Esophagus (tissue), 2 donors: ENCODE data around the gene ZBBX. TPM values are rescaled to one million over a fixed set of nuclear protein-coding genes. Genes with fewer than 3 reads are reported as not detected.

ENCODE experiments used
- H3K27ac ChIP-seq, 2 donors: one replicate each; pipeline ENCODE4 v1.5.1; 2013; ENCODE audit warnings: low read depth in 2 of 2, mild to moderate bottlenecking in 2 of 2, inconsistent platforms in 1 of 2, low read length in 1 of 2, moderate library complexity in 1 of 2
- H3K27me3 ChIP-seq, 2 donors: one replicate each; pipeline ENCODE4 v1.6.1; 2013; ENCODE audit warnings: low read length in 2 of 2, control low read depth in 1 of 2, mild to moderate bottlenecking in 1 of 2; ENCODE audit not compliant: insufficient read depth in 2 of 2, control insufficient read depth in 1 of 2
- H3K36me3 ChIP-seq, 2 donors: one replicate each; pipeline ENCODE4 v1.6.1; 2013; ENCODE audit warnings: low read length in 1 of 2; ENCODE audit not compliant: control insufficient read depth in 2 of 2, insufficient read depth in 2 of 2
- H3K4me1 ChIP-seq, 2 donors: one replicate each; pipeline ENCODE4 v1.6.1; 2013; ENCODE audit warnings: low read length in 1 of 2; ENCODE audit not compliant: control insufficient read depth in 2 of 2, insufficient read depth in 2 of 2
- H3K4me3 ChIP-seq, 2 donors: one replicate each; pipeline ENCODE4 v1.5.1; 2013; ENCODE audit warnings: low read length in 2 of 2, mild to moderate bottlenecking in 2 of 2, low read depth in 1 of 2, moderate library complexity in 1 of 2
- H3K9me3 ChIP-seq, 2 donors: one replicate each; pipeline ENCODE4 v1.6.1; 2013; ENCODE audit warnings: mild to moderate bottlenecking in 2 of 2, low read depth in 1 of 2, low read length in 1 of 2, moderate library complexity in 1 of 2; ENCODE audit not compliant: control insufficient read depth in 2 of 2, insufficient read depth in 1 of 2
- WGBS, 2 donors: extraction: QIAGEN DNeasy Blood & Tissue Kit; methylation state at CpG; one replicate each; pipeline ENCODE4 v1.1.7; 2013; 5-methylcytosine and 5-hydroxymethylcytosine counted together
- polyA plus RNA-seq, 2 donors: library from polyadenylated mRNA; stranded (reverse); fragments of 200-250 nt; gene quantifications; one replicate each; pipeline ENCODE4 v1.2.3, GENCODE V29; 2013
- donor health status: healthy with polysubstance abuse.
- donor health status: Bipolar disorder and iron deficiency.

ZBBX gene
- polyA plus RNA-seq, 2 donors: not detected

DNA sequence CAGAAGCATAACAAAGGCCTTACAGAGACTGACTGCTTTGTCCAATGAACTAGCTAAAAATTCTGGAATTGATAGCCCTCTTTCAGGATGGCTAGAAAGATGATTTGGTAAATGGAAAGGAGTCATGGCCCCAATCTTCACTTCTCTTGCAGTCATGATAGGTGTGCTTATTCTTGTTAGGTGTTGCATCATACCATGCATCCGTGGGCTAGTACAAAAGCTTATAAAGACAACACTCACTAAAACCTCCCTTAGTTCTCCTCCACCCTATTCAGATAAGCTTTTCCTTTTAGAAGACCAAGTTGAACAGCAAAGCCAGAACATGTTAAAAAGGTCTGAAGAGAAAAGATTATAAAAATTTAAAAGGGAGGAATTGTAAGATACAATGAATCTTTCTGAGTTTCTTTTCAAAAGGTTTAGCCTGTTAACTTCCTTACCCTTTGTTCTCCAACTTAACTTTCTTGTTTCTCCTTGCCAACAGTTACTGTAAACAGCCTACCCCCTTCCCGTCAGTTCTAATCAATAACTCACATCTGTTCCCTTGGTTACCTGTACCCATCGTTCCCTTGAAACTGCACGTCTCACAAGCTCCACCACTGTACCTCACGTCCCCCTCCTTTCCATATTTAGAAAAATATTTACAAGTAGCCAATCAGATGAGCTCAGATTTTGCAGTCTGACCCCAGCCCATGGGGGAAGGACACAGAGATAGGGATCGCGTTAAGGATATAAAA lies 105.8 kb downstream of the ZBBX start:
- 75 to 76% methylated on average over 7 of the region's 7 CpGs for WGBS, 2 donors
- Histone ChIP-seq H3K9me3 (no peaks in the 10 kb centered on the region), H3K36me3 (no peaks in the 10 kb centered on the region), H3K27ac (no peak overlapping the region), H3K27me3 (no peaks in the 10 kb centered on the region), H3K4me3 (no peak overlapping the region), H3K4me1 (no peaks in the 10 kb centered on the region)

DNA sequence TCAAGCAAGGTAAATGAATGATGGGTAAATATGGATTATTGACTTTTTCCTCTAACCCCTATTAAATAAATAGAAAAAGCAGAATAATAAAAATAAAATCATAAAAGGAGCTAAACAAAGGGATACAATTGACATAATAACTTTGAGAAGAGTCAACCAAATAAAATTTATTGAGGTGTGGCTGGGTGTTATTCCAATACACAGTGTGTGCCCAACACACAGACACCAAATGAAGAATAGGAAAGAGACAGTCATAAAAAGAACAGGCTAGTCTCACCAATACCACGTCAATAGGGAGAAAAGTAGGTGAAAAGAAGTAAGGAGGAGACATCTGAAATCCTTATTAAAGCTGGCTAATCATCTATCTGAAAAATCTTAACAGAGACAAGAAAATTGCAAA lies 127.1 kb downstream of the ZBBX start:
- H3K36me3 ChIP-seq: no peaks in the 10 kb centered on the region
- 40 to 58% methylated on average over 1 of the region's 1 CpG for WGBS, 2 donors
- no peak overlapping the region for H3K27ac ChIP-seq
- H3K27me3 ChIP-seq: no peaks in the 10 kb centered on the region
- H3K4me1 ChIP-seq: no peaks in the 10 kb centered on the region
- no peak overlapping the region for H3K4me3 ChIP-seq
- H3K9me3 ChIP-seq: no peaks in the 10 kb centered on the region

DNA sequence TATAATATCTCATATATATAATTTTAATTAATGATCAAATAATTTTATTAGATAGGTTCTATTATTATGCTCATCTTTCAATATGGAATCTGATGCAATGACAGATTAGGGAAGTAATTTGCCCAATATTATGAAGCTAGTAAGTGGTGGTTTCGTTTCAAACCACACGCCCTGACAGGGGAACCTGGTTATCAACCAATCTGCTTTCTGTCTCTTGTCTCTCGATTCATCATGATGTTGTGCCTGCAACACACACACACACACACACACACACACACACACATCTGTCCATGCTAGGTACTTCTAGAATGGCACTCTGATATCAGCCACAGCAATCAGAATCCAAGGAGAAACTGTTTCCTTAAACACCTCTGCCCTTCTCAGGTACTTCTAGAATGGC lies 128.4 kb downstream of the ZBBX start:
- H3K27ac ChIP-seq: no peak overlapping the region
- no peaks in the 10 kb centered on the region for H3K4me1 ChIP-seq
- no peak overlapping the region for H3K4me3 ChIP-seq
- H3K36me3 ChIP-seq: no peaks in the 10 kb centered on the region
- WGBS, 2 donors: 79 to 86% methylated on average over 3 of the region's 3 CpGs
- no peaks in the 10 kb centered on the region for H3K9me3 ChIP-seq
- H3K27me3 ChIP-seq: no peaks in the 10 kb centered on the region

DNA sequence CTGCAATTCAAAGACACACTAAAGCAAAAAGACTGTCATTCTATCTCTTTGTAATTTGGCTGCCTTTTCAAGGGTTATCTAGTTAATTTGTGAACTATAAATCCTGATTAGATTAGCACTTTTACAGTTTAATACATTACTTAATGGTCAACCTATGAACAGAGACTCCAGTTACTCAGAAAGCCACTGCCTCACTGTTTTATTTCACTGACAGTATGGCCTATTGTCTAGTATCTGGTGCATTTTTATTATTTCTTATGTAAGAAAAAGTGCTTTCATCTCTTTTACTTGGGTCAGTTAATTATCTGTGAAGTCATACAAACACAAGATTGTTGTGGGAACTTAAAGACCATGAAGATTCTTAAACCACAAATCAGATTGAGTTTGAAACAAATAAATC lies 133.8 kb downstream of the ZBBX start:
- no peaks in the 10 kb centered on the region for H3K27me3 ChIP-seq
- H3K36me3 ChIP-seq: no peaks in the 10 kb centered on the region
- no peak overlapping the region for H3K27ac ChIP-seq
- no peaks in the 10 kb centered on the region for H3K9me3 ChIP-seq
- H3K4me1 ChIP-seq: no peaks in the 10 kb centered on the region
- H3K4me3 ChIP-seq: no peak overlapping the region

DNA sequence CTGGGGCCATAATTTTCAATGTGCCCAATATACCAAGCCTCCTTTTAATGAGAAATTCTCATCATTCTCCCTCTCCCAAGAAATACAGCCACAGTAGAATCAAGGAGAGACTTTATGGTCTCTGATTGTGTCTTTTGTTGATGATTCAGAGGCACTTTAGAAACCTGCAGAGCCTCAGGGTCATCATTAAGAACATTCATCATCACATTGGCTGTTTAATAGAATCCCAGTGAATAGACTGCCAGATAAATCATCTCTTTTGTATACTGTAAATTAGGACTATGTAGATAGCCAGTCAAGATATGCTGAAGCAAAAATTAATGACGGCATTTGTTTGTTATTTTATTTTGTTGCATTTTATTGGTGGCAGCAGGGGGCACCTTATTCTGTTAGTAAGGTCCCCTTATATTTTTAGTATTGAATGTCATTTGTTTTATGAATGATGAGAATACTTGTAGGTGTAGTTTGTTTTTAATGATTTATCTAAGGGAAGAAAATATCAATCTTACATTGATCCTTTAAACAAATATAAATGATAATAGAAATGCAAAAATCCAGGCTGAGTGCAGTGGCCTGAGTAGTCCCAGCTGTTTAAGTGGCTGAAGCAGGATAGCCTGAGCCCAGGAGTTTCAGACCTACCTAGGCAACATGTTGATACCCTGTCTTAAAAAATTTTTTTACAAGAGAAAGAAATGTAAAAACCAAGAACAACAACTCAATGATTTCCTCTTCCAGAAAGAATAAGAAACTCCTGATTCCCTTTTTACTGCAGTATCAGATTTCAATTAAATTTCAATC lies 138.8 kb downstream of the ZBBX start:
- 67 to 77% methylated on average over 1 of the region's 1 CpG for WGBS, 2 donors
- H3K4me1 ChIP-seq: no peaks in the 10 kb centered on the region
- H3K4me3 ChIP-seq: no peak overlapping the region
- no peaks in the 10 kb centered on the region for H3K27me3 ChIP-seq
- H3K36me3 ChIP-seq: no peaks in the 10 kb centered on the region
- no peaks in the 10 kb centered on the region for H3K9me3 ChIP-seq
- H3K27ac ChIP-seq: no peak overlapping the region

DNA sequence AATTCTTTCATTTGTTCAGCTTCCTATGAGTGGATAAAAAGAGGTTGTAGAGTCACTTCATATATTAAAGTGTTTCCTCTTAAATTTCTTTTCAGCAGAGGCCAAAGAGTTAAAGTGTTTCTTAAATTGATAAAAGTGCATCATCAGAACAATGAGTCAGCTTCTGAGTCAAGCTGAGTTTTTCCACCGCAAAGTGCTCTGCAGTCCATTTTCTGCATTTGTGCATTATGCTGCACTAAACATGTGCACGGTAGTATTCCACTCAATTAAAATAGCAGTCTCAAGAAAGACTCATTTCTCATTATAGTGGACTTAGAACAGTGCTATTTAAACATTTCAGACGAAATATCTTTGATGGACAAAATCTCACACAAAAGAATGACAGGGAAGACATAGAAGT lies 152.0 kb downstream of the ZBBX start:
- no peaks in the 10 kb centered on the region for H3K27me3 ChIP-seq
- H3K27ac ChIP-seq: no peak overlapping the region
- WGBS, 2 donors: 34 to 59% methylated on average over 3 of the region's 3 CpGs
- no peak overlapping the region for H3K4me3 ChIP-seq
- no peaks in the 10 kb centered on the region for H3K36me3 ChIP-seq
- H3K9me3 ChIP-seq: no peaks in the 10 kb centered on the region
- no peaks in the 10 kb centered on the region for H3K4me1 ChIP-seq

DNA sequence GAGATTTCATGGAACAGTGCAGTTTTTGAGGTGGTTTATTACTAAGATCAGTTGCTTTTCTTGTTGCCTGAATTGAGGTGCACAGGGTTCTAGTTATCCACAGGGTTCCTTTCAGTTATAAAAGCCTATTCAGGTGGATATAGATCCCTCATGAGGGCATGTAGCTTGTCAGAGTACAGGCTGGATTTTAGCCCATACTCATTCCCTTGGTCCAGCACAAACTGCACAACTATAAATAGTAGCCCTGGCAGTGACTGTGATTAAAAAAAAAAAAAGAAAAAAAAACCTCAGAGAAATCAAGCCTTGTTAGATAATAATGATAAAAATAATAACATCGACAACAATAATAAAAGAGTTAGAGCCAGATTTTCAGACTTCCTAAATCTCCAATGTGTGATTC lies 154.3 kb downstream of the ZBBX start:
- H3K27ac ChIP-seq: no peak overlapping the region
- no peaks in the 10 kb centered on the region for H3K36me3 ChIP-seq
- no peaks in the 10 kb centered on the region for H3K4me1 ChIP-seq
- WGBS, 2 donors: 94 to 100% methylated on average over 1 of the region's 1 CpG
- H3K27me3 ChIP-seq: no peaks in the 10 kb centered on the region
- no peak overlapping the region for H3K4me3 ChIP-seq
- H3K9me3 ChIP-seq: no peaks in the 10 kb centered on the region

DNA sequence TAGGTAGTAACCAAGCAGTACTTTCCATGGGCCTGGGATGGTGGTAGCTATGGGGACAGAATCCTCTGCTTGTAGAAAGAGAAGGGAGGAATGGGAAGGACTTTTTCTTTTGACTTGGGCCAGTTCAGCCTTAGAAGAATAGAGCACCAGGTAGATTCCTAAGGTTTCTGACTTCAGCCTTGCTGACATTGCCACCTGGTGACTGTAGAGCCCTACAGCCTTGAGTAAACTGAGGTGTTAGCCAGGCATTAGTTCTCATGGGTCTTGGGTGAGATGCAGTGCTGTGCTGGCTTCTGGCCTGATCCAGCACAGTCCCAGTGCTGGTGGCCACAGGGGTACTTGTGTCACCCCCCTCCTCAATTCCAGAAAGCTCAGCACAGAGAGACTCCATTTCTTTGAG lies 171.1 kb downstream of the ZBBX start:
- Histone ChIP-seq H3K27ac (no peak overlapping the region), H3K9me3 (peaks cover 0 to 3% of the 10 kb centered on the region in 2 donors), H3K4me3 (no peak overlapping the region), H3K27me3 (no peaks in the 10 kb centered on the region), H3K4me1 (no peaks in the 10 kb centered on the region), H3K36me3 (no peaks in the 10 kb centered on the region)

DNA sequence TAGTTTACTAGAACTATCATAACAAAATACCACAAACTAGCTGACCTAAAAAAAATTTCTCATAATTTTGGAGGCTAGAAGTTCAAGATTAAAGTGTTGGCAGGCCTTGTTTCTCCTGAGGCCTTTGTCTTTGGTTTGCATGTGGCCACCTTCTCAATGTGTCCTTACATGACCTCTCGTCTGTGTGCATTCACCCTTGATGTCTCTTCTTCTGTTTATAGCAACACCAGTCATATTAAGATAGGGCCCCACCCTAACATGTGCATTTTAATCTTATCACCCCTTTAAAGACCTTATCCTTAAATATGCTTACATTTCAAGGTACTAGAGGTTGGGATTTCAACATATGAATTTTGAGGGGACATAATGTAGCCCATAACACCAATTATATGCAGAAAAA lies 177.0 kb downstream of the ZBBX start:
- H3K9me3 ChIP-seq: no peaks in the 10 kb centered on the region
- H3K27me3 ChIP-seq: no peaks in the 10 kb centered on the region
- no peak overlapping the region for H3K27ac ChIP-seq
- no peaks in the 10 kb centered on the region for H3K4me1 ChIP-seq
- H3K36me3 ChIP-seq: no peaks in the 10 kb centered on the region
- H3K4me3 ChIP-seq: no peak overlapping the region
- WGBS, 2 donors: 53 to 64% methylated on average over 1 of the region's 1 CpG
